BLaER1 (cell line): ENCODE data around the gene IL4I1.
A peak's percentile ranks its signal among the peaks of the same experiment; 100 is the strongest.

Source experiments
- H3K27ac ChIP-seq: shearing (Covaris generic); formaldehyde crosslinking; 2 replicates; pipeline ENCODE4 v1.8.1; 2022
- H3K27me3 ChIP-seq: shearing (Covaris generic); formaldehyde crosslinking; 2 replicates; pipeline ENCODE4 v1.8.1; 2022
- H3K36me3 ChIP-seq: shearing (Covaris generic); formaldehyde crosslinking; 2 replicates; pipeline ENCODE4 v1.8.1; 2022
- H3K4me1 ChIP-seq: shearing (Covaris generic); formaldehyde crosslinking; 2 replicates; pipeline ENCODE4 v1.8.1; 2022
- H3K4me2 ChIP-seq: shearing (Covaris generic); formaldehyde crosslinking; 2 replicates; pipeline ENCODE4 v1.8.1; 2022
- H3K4me3 ChIP-seq: shearing (Covaris generic); formaldehyde crosslinking; 2 replicates; pipeline ENCODE4 v1.8.1; 2022
- H3K9ac ChIP-seq: shearing (Covaris generic); formaldehyde crosslinking; 2 replicates; pipeline ENCODE4 v1.8.1; 2022
- H3K9me3 ChIP-seq: shearing (Covaris generic); formaldehyde crosslinking; 2 replicates; pipeline ENCODE4 v1.8.1; 2022
- H4K20me1 ChIP-seq: shearing (Covaris generic); formaldehyde crosslinking; 2 replicates; pipeline ENCODE4 v1.8.1; 2022
- Cebpa-rat ChIP-seq: shearing (Covaris generic); IDR thresholded peaks from 2 replicates; pipeline ENCODE4 v1.8.1; 2022

Gene IL4I1

DNA sequence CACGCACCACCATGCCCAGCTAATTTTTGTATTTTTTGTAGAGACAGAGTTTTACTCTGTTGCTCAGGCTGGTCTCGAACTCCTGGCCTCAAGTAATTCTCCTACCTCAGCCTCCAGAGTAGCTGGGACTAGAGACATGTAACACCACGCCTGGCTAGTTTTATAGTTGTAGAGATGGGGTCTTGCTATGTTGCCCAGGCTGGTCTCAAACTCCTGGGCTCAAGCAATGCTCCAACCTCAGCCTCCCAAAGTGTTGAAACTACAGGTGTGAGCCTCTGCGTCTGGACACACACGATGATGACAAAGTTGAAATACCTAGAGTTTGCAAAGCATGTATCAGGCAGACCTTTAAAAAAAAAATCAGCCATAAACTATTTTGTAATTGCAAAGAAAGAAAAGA lies 50.3 kb downstream of the IL4I1 start:
- no peak for TF ChIP-seq Cebpa-rat
- Histone ChIP-seq H4K20me1 (peaks cover 24% of the 10 kb centered on the region; the same call in 1 of the 2 replicates), H3K4me2 (no peak overlapping the region), H3K4me1 (peaks cover 42% of the 10 kb centered on the region), H3K9me3 (peaks cover 8% of the 10 kb centered on the region; the same call in 1 of the 2 replicates), H3K27ac (no peak overlapping the region), H3K27me3 (no peaks in the 10 kb centered on the region), H3K36me3 (peaks cover 6% of the 10 kb centered on the region; the same call in 1 of the 2 replicates), H3K9ac (no peak overlapping the region), H3K4me3 (no peak overlapping the region)

DNA sequence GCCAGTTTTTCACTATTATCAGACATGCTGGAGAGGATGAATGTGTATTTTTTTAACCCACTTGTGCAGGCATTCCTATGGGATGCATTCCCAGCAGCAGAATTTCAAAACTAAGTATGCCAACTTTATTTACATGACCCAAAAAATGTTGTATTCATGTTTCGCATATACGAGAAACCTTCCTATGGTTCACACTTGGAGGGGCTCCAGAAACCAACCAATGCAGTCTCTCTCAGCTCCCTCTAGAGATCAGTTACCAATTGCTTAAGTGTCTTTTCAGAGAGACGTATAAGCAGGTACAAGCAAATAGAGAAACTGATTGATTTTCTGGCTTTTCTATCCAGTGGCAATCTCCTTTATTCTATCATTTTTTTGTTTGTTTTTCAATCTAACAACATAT lies 51.3 kb downstream of the IL4I1 start:
- TF ChIP-seq Cebpa-rat, result no peak
- H4K20me1 ChIP-seq, result peaks cover 24% of the 10 kb centered on the region; the same call in 1 of the 2 replicates
- peaks cover 16% of the 10 kb centered on the region for H3K36me3 ChIP-seq
- H3K4me2 ChIP-seq, result no peak overlapping the region
- H3K4me3 ChIP-seq, result no peak overlapping the region
- H3K27me3 ChIP-seq, result no peaks in the 10 kb centered on the region
- H3K4me1 ChIP-seq, result peaks cover 42% of the 10 kb centered on the region
- H3K27ac ChIP-seq, result no peak overlapping the region
- no peak overlapping the region for H3K9ac ChIP-seq
- H3K9me3 ChIP-seq, result peaks cover 8% of the 10 kb centered on the region; the same call in 1 of the 2 replicates

GRCh38 chr19:49844138-49845095 lies 52.3 kb downstream of the IL4I1 start:
- peaks cover 6% of the 10 kb centered on the region; the same call in 1 of the 2 replicates for H3K9me3 ChIP-seq
- H3K9ac ChIP-seq, result no peak overlapping the region
- H3K27me3 ChIP-seq, result no peaks in the 10 kb centered on the region; the same call in 1 of the 2 replicates
- peaks cover 25% of the 10 kb centered on the region for H3K36me3 ChIP-seq
- peaks cover 24% of the 10 kb centered on the region; the same call in 1 of the 2 replicates for H4K20me1 ChIP-seq
- no peak for TF ChIP-seq Cebpa-rat
- H3K27ac ChIP-seq, result no peak overlapping the region
- H3K4me1 ChIP-seq, result peaks cover 35% of the 10 kb centered on the region
- H3K4me2 ChIP-seq, result peak overlapping the region; percentile 63
- H3K4me3 ChIP-seq, result no peak overlapping the region

DNA sequence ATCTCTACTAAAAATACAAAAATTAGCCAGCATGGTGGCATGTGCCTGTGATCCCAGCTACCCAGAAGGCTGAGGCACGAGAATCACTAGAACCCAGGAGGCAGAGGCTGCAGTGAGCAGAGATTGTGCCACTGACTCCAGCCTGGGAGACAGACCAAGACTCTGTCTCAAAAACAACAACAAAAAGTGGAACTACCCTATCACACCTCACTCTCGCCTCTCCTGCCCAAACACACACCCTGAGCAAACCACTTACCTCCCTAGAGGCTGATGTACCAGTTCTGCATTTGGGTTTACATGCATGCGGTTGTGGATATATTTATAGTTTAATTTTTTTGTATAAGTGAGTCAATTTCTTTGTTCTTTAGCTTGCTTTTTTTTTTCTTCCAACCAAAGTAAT lies 53.4 kb downstream of the IL4I1 start:
- TF ChIP-seq Cebpa-rat, result no peak
- H3K4me2 ChIP-seq, result peak overlapping the region; percentile 63
- peaks cover 32% of the 10 kb centered on the region for H3K36me3 ChIP-seq

DNA sequence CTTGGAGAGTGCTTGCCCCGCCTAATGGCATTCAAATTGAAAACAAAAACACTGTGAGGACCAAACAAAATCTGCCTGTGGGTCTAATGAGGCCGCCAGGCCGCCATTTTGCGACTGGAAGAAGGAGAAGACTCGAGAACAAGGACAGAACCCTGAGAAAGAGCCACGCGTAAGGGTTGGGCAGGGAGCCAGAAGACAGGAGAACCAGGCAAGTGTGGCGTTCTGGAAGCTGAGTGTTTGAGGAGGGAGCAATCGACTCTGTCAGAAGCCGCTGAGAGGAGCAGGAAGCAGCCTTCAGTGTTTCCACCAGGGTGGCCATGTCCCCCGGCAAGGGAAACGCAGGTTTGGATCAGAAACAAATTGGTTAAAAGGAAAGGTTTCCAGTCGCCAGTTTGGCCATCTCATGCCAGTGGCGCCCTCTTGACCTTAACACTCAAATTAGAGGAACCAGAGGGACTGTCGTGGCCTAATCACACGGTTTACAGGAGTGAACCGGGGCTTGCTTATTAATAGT lies 55.9 kb downstream of the IL4I1 start:
- Histone ChIP-seq H3K4me1 (peaks cover 29% of the 10 kb centered on the region), H3K4me3 (no peak overlapping the region), H4K20me1 (peaks cover 46% of the 10 kb centered on the region; the same call in 1 of the 2 replicates), H3K27ac (no peak overlapping the region), H3K4me2 (no peak overlapping the region), H3K36me3 (peaks cover 57% of the 10 kb centered on the region), H3K9ac (no peak overlapping the region), H3K9me3 (no peaks in the 10 kb centered on the region), H3K27me3 (no peaks in the 10 kb centered on the region; the same call in 1 of the 2 replicates)
- TF ChIP-seq Cebpa-rat, result no peak

More for the DNA sequence above, 53.4 kb downstream of the IL4I1 start:
- no peaks in the 10 kb centered on the region for H3K9me3 ChIP-seq
- peaks cover 30% of the 10 kb centered on the region; the same call in 1 of the 2 replicates for H4K20me1 ChIP-seq
- H3K4me1 ChIP-seq, result peaks cover 29% of the 10 kb centered on the region
- H3K27me3 ChIP-seq, result no peaks in the 10 kb centered on the region; the same call in 1 of the 2 replicates
- no peak overlapping the region for H3K4me3 ChIP-seq
- no peak overlapping the region for H3K9ac ChIP-seq
- H3K27ac ChIP-seq, result no peak overlapping the region

DNA sequence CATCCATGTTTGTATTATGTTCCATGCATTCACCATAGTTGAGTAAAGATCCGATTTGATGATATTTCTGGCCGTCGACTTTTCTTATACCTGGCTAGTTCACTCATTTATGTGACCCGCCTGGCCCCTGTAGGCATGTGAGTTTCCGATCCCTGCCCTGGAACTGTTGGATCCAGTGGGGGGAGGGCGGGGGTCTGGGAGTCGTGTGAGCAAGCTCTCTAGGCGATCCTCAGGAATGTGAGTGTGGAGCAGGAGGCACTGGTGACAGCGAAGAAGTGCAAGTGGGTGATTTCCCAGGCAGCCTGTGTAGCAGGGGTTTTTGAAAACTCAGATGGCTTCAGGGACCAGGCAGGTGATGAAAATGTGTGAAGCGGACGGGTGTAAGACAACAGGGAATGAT lies 56.4 kb downstream of the IL4I1 start:
- H4K20me1 ChIP-seq, result peaks cover 46% of the 10 kb centered on the region; the same call in 1 of the 2 replicates
- no peak overlapping the region for H3K27ac ChIP-seq
- H3K4me2 ChIP-seq, result no peak overlapping the region
- H3K4me1 ChIP-seq, result peaks cover 29% of the 10 kb centered on the region
- TF ChIP-seq Cebpa-rat, result no peak
- peaks cover 61% of the 10 kb centered on the region for H3K36me3 ChIP-seq
- H3K9me3 ChIP-seq, result no peaks in the 10 kb centered on the region
- no peak overlapping the region for H3K9ac ChIP-seq
- no peak overlapping the region for H3K4me3 ChIP-seq
- no peaks in the 10 kb centered on the region; the same call in 1 of the 2 replicates for H3K27me3 ChIP-seq

DNA sequence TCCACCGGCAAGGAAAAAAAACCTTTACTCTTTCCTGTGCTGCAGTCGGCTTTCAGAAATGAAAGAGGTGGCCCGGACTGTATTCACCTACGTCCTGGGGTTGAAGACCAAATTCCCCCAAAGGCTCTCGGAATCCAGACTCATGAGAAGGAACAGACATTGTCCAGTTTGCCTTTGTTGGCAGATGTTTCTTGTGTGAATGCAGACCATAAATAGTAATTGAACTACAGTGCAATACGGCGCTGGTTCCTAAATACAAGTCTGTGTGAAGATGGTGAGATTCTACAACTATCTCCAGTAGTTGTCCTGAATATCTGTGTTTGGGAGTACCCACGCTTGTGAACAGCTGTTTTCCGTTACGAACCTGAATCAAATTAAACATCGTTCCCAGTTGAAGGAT lies 57.0 kb downstream of the IL4I1 start:
- peaks cover 29% of the 10 kb centered on the region for H3K4me1 ChIP-seq
- no peak for TF ChIP-seq Cebpa-rat
- peaks cover 67% of the 10 kb centered on the region for H3K36me3 ChIP-seq
- H3K27ac ChIP-seq, result no peak overlapping the region
- H3K4me2 ChIP-seq, result no peak overlapping the region
- H3K27me3 ChIP-seq, result no peaks in the 10 kb centered on the region; the same call in 1 of the 2 replicates
- H4K20me1 ChIP-seq, result peaks cover 46% of the 10 kb centered on the region; the same call in 1 of the 2 replicates
- H3K9ac ChIP-seq, result no peak overlapping the region
- H3K4me3 ChIP-seq, result no peak overlapping the region
- no peaks in the 10 kb centered on the region for H3K9me3 ChIP-seq
